ENCODE measurements around the gene CTIF. TPM values are rescaled to one million over a fixed set of nuclear protein-coding genes. Genes with fewer than 3 reads are reported as not detected.
A peak's percentile ranks its signal among the peaks of the same experiment; 100 is the strongest.

The CTIF gene
- total RNA-seq, 1 experiment from 2014 or later: 5.0 TPM

DNA sequence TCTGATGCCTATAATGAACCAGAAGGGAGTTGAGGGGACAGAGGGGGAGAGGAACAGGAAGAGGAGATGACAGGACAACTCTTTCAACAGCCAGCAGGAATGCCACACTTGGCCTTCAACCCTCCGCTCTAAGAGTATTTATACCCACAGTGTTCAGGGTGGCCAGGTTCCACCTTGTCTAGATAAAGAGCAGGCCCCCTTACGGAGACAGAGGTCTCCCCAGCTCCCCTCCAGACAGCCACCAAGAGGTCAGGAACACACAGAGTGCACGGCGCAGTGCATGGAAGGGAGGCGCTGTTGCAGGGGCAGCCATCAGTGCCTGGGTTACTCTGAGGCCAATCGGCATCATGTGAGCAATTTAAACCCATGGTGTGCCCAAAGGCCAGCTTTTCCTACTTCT lies 235.0 kb downstream of the CTIF start:
- no peak for DNase-seq (ENCODE audit: low spot score)

DNA sequence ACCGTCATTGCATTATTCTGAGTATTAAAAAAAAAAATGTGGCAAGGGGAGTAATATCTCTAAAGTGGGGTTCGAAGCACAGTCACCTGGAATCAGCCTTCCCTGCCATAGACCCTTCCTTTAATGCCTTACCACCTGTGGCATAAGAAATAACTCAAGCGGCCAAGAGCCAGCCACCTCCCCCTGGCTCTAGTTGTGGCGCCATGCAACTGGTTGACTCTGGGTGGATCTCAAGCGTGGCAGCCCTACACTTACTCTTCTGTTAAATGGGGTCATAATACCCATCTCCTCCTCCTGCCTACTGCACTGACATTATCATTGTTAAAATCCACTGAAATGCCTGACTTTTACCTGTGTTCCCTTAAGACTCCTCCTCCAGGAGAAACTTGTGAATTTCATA lies 236.1 kb downstream of the CTIF start:
- DNase-seq (ENCODE audit: low spot score): no peak

DNA sequence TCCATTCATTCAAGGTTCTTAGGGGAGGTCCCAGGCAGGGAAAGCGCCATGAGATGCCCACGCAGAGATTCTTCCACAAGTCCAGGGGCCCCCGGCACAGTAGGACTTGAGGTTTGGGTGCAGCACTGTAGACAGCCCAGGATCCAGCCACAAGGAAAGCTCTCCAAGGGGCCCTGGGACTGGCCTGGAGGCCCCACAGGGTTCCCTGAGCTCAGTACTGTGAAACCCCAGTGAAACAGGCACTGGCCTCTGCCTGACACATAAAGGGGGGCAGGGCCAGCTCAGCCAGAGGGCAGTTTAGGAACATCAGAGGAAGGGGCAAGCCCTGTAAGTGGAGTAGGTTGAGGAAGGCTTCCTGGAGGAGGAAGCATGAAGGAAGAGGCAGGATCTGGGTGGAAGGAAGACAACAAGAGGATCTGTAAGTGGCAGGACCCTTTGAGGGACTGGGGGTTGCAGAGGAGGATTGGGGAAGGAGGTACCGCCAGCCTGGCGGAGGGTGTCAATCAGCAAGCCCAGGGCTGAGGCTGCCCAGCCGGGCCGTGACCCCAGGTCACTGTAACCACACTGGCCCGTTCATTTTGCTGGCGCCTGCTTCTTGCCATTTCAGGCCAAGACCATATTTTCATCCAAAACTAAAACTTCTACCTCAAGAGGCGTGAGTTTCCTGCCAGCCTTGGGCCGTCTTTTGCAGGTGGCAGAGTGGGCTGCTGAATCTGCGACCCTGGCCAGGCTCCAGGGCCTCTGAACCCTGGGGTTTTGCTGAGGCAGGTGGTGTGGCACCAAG lies 236.7 kb downstream of the CTIF start:
- no peak for DNase-seq (ENCODE audit: low spot score)

DNA sequence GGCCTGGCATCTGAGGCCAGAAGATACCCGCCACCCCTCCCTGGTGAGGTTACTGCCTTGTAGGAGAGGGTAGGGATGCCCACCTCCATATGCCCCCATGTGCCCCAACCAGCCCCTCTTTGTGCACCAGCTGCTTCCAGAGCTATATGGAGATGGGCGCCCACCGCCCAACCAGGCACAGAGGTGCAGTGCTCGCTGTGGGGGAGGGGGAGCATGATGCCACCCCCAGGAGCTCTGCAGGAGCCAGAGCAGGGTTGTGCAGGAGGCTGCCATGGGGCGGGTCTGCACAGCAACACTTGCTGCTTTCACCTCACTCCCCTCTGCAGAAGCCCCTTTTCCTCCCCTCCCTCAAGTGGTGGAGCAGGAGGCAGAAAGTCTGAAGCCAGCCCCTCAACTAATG lies 237.3 kb downstream of the CTIF start:
- DNase-seq (ENCODE audit: low spot score): no peak

DNA sequence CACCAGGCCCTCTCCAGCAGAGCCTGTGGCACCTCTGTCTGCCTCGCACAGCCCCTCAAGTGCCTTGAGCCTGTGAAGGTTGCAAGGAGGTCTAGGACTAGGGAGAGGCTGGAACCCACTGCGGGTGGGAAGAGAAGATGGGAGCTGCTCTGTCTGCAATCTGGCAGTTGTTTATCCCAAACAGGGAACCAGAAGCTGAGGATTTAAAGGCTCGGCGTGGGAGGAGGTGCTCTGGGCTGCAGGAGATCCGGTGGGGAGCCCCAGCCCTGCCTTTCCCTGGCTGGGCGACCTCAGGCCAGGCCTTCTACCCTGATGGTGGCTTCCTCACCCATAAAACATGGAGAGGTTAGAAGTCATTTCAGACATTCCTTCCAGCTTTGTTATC lies 237.8 kb downstream of the CTIF start:
- DNase-seq (ENCODE audit: low spot score): no peak

DNA sequence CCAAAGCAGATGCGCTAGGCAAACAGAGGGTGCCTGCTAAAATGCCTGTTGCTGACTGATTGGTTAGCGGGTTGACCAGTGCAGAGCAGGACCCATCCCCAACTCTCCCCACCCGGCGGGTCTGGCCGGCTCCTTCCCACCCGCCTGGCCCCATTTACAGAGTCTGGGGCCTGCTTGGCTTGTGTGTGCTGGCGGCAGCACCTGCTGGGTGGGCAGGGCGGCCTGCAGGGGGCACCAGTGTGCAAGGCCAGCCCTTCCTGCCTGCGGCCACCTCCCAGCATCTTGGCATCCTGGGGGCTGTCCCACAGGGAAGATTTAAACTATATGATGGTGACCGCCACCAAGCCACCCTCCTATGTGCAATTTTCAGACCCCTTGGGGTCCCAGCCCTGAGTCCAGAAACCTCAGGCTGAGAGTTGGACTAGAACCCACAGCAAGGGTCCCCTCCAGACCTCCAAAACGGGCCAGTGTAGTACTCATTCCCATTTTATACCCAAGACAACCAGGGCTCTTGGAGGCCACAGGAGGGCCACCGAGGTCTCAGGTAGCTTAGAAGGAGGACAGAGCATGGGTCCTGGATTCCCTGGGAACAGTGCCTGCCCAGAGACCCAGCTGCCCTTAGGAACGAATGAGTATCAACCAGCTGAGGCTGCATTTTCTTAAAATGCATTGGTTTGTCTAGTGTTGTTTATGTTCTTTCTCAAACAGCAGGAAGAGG lies 238.4 kb downstream of the CTIF start:
- DNase-seq (ENCODE audit: low spot score): peak; percentile 52

DNA sequence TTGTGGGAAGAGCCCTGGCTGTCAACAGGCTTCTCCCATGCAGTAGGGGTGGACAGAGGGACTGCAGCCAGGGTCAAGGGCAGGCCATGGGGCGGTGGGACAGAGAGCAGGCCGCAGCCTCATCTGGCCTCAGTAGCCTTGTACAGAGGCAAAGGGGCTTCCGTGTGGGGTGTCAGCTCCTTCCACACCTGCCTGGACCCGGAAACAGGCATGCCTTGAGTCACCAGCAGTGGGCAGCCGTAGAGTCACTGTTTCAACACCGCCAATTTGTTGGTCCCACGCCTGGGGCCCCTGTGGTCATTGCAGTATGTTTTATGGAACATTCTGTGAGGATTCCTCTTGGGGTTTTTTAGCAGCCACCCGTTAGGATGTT lies 238.9 kb downstream of the CTIF start:
- no peak for DNase-seq (ENCODE audit: low spot score)

DNA sequence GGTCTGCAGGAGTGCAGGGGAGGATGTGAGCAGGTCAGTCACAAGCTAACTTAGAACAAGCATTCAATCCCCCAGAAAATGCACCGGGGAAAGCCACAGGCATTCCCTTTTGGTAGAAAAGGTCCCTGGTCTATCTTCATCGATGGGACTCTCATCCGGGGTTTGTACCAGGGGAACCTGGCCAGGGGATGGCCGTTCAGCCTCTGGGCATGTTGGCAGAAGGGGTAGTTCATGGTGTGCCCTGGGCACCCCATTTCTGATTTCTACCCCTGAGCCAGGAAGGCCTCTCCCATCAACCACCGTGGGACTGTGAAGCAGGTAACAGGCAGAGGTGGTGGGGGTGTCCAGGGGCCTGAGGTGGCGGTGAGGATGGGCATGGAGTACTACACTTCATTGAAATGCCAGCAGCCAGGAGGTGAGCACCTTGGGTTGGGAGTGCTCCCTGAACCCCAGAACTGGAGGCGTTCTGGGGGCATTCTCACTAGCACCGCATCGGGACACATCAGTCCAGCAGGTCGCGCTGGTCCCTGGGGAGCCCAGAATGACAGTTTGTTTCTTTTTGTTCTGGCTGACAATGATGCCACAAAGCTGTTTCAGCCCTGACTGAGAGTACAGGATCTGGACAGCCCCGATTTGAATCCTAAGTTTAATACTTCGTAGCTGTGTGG lies 239.6 kb downstream of the CTIF start:
- DNase-seq (ENCODE audit: low spot score): no peak

DNA sequence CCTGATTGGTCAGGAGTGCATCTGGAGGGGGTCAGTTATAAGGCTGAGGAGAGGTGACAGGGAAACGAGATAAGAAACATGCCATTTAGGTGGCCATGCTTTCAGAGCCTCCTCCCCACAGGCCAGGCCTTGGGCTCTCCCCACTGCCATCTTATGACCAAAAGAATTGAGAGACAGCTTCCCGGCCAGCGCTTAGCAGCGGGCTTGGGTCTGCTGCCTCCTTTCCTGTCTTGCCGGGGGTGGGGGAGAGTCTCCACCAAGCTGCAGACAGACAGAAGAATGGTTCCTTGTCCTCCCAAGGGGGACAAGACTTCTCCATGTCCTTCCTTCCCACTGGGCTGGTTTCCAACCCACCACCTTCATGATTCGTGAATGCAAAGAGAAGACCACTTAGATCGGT lies 240.6 kb downstream of the CTIF start:
- no peak for DNase-seq (ENCODE audit: low spot score)

DNA sequence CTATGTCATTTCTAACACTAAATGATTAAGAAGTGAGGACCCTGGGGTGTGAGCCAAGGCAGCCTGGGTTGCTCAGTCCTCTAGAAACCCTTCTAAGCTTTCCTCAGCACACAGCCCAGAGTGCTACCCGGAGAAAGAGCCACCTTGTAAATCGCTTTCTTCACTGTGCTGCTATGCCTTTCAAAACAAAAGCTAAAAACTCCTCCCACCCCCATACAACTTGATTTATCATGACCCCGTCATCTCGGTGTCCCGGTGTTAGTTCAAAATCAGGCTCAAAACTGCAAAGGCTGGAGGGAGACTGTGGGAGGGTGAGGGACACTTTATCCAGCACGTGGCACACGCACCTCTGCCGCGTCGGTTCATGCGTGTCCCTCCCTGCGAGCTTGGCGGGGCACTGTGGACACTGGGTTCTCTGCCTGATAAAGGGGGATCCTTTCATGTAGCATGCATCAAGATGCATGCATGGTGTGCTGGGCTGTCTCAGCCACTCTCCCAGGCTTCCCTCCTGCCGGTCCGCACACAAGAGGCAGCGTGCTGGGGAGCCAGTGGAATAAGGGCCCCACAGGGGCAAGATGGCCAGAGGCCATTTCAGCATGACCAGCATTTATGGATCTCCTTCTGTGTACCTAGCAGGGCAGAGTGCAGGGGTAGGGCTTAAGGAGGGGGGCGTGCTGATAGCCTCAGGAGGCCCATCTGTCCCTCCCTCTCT lies 241.5 kb downstream of the CTIF start:
- DNase-seq (ENCODE audit: low spot score): no peak

DNA sequence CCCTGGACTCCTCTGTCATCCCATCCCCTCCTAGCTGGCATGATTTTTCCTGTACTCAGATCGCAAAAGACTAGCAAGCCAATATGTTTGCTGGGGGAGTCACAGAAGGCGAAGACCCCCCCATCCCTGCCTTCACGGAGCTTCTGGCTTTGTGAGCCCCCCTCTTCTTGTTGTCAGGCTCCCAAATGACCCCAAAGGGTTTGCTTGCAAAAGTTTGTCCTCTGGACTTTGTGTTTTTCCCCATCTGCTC lies 242.0 kb downstream of the CTIF start:
- DNase-seq (ENCODE audit: low spot score): no peak

DNA sequence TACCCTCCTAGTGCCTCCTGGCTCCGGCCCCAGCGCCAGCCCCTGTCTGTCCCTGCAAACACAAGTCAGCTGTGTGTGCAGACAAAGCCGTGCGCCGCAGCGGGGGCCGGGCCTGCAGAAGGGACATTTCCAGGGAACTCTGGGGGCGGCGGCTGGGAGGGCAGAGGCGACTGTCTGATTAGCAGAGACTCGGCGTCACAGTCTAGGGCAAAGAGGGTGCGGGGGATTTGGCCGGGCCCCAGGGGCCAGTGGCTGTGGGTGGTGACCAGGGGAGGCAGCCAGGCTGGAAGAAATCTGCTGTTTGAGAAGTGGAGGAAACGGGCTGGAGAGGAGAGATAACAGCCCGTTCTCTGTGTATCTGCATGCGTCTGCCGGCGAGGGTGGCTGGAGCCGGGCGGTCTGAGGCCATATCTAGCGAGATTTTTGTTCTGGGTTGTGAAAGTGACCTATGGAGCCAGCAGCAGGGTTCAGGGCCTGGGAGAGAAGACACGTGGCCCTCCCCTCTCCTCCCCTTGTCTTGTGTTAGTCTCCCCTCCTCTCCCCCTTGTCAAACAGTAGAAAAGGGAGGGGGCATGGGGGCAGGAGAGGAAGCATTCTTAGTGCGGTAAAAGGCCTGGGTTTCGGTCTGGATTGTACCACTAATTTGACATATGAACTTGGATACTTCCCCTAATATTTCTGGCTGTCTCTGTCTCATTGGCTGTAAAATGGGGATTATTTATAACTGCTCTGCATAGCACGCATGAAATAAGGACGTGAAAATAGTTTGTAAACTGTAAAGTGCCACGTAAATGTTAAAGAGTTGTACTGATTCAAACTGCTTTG lies 242.5 kb downstream of the CTIF start:
- DNase-seq (ENCODE audit: low spot score): peak; percentile 37

DNA sequence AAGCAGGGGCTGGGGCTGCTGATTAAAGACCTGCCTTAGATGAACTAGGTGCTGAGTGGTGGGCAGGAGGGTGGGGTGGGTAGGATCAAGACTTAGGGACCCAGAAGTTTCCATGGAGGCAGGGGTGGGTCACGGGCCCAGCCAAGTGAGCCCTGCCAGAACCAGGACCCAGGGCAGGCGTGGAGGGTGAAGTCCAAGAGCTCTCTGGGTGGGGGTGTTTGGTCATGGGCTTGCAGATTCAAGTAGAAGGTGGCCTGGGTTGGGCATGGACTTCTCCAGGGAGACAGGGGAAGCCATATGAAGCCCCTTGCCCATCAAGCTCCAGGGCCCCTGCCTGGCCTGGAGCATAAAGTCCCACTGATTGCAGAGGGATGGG lies 243.1 kb downstream of the CTIF start:
- no peak for DNase-seq (ENCODE audit: low spot score)

DNA sequence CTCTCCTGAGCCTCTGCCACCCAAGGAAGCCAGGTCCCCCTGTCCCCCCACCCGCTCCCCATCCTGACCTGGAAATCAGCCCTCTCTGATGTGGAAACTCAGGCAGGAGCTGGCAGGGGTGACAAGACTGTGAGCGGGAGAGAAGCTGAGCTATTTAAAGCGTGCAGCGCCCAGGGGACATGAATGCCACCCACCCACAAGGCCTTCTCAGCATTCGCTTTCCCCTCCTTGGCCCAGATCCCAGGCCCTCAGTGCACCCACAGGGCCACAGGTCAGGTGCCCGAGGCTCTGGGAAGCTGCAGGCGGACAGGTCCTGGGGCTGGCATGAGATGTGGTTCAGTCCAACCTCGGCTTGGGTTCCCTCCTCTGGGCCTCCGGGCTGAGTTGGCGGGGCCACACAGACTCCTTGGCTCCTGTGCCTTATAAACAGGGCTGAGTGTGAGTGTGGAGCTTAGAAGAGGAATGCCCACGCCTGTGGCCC lies 243.6 kb downstream of the CTIF start:
- peak; percentile 17 for DNase-seq (ENCODE audit: low spot score)

DNA sequence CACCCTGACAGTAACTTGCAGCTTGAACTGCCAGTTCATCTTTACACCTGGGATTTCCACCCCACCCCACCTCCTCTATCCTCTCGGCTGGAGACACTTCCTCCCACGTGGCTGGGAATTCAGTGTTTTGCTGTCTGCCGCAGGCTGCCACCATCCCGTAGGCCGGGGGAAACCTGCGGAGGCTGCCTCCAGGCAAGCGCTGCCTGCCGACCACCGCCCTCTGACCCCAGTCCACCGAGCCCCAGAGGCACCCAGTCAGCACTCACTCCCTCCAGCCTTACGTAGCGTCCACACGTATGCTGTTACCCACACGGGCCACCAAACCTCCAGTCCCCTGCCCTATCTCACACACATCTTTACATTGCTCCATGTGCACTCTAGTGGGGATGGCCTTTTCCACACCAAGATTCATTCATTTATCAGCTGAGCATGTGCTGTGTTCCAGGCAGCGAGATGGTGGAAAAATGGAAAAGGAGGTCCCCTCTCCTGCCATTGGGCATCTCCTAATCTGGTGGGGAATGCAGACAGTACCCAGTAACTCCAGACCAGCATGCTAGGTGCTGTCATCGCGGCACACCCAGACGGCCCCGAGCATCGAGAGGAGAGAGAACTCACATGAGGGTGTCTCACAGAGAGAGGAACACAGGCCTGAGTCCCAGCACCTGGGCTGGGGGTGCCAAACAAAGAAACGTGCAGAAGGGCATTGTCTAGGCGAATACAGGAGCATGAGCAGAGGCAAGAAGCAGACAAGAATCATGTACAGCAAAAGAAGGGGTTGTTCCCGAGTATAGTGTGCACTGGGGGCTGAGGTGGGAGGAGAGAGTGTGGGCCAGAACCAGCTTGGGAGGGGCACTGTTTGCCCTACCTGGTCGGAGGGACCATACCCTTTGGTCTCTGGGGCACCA lies 245.0 kb downstream of the CTIF start:
- no peak for DNase-seq (ENCODE audit: low spot score)

DNA sequence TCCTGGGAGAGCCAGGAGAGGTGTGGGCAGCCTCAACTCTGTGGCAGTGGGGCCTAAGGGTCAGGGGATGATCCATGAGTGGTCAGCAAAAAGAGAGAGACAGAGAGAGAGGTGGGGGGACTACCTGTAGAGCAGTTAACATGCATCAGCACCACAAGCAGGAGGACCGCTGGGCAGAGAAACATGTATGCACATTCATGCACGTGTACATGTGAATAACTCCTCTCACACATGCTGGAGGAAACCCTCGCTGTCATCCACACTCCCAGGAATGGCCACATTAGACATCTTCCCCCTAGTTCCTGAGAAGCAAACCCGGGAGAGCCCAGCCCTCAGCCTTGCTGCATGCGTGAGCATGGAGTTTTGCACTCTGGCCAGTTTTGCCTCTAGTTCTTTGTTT lies 245.8 kb downstream of the CTIF start:
- DNase-seq (ENCODE audit: low spot score): no peak

DNA sequence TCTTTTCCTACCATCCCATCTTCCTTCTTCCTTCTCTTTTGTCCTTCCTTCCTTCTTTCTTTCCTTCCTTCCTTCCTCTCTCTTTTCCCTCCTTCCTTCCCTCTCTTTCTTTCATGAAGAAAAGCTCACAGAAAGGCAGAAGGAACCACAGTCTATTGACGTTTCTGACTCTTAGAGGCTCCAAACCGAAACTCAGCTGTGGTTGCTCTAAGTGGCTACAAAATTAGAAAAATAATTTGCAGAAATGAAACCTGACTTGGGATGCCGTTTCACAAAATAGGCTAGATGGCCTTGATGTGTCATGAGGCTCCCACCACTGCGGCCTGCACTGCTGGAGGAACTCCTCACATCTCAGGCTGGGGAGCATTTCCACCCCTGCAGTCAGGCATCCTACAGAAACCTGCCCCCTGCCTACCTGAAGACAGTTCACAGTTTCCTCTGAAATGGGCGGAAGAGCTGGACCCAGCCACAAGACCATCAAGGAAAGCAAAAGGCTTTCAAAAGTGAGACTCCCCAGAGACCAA lies 246.3 kb downstream of the CTIF start:
- no peak for DNase-seq (ENCODE audit: low spot score)

DNA sequence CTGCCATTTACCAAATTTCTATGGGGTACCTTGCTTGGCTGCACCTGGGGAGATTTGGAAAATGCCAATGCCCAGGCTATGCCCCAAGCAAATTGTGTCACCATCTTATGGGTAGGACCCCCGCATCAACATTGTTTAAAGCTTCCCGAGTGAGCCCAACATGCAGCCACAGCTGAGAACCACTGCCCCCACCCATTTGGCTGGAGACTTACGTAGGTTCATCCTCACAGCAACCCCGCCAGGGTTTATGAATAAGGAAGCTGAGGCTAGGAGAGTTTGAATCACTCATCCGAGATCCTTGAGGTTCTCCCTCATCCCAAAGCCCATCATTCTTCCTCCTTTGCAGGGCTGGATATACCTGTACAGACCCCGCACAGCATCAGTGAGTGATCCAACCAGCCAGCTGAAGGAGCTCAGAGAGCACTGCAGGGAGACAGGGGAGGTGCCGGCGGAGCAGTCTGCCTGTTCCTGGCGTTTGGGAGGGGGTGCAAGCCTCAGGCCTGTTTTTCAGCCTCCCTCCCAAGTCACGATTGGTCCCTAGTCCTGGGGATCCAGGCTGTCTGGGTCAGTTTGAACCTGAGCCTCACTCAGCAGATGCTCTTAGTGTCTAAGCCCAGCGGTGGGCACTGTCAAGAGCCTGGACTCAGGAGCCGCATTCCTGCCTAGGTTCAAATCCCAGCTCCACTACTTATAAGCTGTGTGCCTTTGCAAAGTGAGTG lies 247.1 kb downstream of the CTIF start:
- no peak for DNase-seq (ENCODE audit: low spot score)

DNA sequence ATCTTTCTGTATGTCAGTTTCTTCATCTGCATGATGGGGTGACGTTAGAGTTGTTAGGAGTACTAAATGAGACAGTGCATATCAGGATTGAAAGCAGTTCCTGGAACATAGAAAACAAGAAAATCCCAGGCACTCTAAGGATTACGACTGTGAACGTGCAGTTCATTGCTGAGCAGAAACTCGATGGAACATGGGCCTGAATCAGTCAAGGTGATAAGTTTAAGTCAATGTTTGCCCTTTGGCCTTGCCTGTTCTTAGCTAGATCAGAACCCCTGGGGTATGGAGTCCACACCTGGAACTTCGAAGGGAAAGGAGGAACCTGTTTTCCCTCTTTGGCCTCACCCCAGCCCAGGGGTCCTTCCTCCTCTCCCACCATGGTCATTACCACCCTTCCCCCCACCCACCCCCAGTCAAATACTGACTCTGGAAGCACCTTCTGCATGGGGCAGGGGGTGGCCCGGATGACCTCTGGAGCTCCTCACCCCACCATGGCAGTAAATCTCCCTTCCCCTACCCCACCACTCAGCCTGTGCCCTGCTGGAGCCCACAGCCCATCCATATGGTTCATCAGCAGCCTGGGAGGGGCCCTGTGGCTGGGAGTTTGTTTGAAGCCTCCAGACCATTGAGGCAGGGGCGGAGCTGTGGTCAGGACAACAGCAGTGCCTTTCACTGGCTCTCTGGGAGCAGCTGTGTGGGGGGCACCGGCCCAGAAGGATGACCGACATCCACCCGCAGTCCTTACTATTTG lies 247.8 kb downstream of the CTIF start:
- no peak for DNase-seq (ENCODE audit: low spot score)

All from H4 (cell line).